Activated T-helper 1 cell treated with anti-CD3 and anti-CD28 coated beads, Interleukin-2, amount 50 U/mL, for 16 hours (primary cell): ENCODE results near the gene GCM1.
"Not testable (repeated sequence)": the region's sequence is repeated elsewhere in the genome, so short reads cannot be mapped to it uniquely, and the experiment has no call there.

Experiments
- DNase-seq, 2 donors: peaks; one replicate each; pipeline ENCODE4 v3.0.0-alpha.2; 2020; ENCODE audit warnings: low read depth in 1 of 2, low spot score in 1 of 2

The GCM1 gene, protein sequence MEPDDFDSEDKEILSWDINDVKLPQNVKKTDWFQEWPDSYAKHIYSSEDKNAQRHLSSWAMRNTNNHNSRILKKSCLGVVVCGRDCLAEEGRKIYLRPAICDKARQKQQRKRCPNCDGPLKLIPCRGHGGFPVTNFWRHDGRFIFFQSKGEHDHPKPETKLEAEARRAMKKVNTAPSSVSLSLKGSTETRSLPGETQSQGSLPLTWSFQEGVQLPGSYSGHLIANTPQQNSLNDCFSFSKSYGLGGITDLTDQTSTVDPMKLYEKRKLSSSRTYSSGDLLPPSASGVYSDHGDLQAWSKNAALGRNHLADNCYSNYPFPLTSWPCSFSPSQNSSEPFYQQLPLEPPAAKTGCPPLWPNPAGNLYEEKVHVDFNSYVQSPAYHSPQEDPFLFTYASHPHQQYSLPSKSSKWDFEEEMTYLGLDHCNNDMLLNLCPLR

DNA sequence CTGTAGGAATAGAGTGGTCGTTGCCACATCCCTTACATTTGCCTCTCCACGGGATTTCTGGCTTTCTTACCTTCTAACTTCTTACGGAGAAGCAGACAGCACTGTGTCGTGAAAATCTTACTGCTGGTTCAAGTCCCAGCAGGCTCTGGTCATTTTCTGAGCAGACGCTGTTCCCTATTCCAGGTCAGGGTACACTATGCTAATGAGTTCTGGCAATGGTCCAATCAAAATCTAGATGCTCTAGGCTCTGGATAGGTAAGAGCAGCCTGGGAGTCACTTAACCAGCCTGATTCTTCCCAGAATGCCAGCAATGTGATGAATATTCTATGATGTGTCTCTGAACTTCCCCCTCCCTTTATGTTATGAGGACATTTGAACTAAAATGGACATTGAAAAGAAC is at the start of gene GCM1:
Gene GCM1 (minus strand): TSS at position 158 of the 400 bp plus-strand sequence. CDS start 3,209 bp downstream, outside the sequence.
- DNase-seq = no peak

DNA sequence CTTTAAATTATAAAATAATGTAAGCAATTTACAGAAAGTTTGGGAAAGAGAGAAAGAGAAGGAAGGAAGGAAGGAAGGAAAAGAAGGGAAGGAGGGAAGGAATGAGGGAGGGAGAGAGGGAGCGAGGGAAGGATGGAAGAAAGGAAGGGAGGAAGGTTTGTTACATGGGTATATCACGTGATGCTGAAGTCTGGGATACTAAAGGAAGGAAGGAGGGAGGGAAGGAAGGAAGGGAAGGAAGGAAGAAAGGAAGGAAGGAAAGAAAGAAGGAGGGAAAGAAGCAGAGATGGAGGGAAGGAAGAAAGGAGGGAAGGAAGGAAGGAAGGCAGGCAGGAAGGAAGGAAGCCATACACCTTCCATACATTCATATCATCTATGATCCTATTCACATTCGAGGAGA is 48.9 kb upstream of the GCM1 start:
- no peak for DNase-seq

DNA sequence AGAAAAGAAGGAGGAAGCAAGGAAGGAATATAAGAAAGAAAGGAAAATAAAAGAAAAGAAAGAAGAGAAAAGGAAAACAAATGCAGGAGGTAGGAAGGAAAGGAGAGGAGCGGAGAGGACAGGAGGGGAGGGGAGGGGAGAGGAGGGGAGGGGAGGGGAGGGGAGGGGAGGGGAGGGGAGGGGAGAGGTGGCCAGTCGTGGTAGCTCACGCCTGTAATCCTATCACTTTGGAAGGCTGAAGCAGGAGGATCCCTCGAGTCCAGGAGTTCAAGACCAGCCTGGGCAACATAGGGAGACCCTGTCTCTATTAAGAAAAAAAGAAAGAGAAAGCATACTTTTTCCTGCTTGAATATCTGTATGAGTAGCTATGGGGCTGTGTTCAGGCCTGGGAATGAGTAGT is 46.4 kb upstream of the GCM1 start:
- DNase-seq = no peak

DNA sequence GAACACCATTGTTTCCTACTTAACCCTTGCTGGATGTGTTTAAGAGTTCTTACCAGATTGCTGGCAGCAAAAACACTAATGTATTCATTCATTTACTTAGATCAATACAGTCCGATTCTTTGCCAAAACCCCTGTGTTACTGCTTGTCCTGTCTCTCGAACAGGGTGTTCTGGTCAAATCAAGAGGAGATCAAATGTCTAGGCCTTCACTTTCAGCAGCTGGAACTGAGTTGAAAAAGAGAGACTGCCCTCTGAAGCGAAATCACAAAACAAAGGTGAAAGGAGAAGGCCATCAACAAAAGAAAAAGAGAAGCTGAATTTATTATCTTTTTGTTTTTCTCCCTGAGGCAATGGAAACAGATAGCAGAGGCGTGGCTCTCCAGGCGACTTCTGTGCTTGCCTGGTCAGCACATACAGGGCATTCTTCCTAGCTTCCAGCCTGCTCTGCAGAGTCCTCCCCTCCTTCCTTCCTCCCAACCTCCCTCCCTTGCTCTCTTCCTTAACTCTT is 44.1 kb upstream of the GCM1 start:
- no peak for DNase-seq

- DNase-seq = no peak
Observed at GRCh38 chr6:53189554-53189953, 40.9 kb upstream of the GCM1 start.

DNA sequence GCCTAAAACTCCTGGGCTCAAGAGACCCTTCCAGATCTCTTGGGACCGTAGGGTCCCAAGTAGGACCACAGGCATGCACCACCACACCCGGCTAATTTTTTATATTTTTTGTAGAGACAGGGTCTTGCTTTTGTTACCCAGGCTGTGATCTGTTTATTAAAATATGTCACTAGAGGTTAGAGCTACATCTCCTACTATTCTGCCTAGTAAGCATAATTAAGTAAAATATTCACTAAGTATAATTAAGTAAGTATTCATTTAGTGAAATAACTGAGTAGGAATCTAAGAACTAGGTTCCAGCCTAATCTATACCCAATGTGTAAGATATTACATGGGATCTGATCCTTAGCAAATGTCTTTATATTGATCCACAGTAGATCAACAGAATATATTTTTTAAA is 40.2 kb upstream of the GCM1 start:
- no peak for DNase-seq

- DNase-seq = no peak
Observed at GRCh38 chr6:53180678-53181077, 32.0 kb upstream of the GCM1 start.

DNA sequence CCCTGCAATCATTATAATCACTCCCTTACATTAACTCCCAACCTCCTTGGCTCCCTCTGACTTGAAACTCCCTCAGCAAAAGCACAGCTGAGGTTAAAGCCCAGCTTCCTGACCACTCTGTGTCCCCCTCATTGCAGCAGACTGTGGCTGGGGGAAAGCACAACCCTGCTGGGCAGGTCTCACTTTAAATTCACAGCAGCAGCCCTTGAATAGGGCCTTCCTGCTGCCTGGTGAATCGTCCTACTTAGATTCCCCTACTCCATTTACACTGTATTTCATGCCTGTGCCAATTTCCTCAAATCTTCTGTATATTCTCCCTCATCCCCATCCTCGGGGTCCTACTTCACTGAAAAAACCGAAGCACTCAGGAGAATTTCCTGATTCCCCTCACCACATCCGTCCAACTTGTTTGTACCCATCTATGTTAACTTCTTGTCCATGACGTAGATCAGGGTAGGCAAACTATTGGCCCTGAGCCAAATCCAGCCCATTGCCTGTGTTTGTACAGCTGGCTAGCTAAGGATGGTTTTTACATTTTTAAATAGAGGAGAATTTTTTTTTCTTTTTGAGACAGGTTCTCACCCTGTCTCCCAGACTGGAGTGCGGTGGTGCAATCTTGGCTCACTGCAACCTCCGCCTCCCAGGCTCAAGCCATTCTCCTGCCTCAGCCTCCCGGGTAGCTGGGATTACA is 31.5 kb upstream of the GCM1 start:
- no peak for DNase-seq

GRCh38 chr6:53178837-53179432 is 30.3 kb upstream of the GCM1 start:
- no peak for DNase-seq

DNA sequence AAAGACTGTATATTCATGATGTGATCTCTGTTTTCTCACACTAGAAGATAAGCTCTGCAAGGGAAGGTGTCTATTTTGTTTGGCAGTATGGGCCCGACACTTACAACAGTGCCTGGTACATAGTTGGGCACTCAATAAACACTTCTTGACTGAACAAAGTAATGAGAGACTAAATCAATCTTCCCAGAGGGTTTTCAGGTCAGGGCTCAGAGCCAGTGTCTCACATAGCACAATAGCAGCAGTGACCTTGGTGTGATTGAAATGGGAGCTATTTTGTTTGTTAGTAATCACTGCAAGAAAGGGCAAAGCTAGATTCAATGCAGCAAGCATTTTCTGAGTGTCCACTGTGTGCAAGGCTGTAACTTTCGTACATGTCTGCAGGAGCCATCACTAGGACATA is 26.4 kb upstream of the GCM1 start:
- DNase-seq = no peak

GRCh38 chr6:53172468-53172803 is 23.8 kb upstream of the GCM1 start:
- no peak for DNase-seq

DNA sequence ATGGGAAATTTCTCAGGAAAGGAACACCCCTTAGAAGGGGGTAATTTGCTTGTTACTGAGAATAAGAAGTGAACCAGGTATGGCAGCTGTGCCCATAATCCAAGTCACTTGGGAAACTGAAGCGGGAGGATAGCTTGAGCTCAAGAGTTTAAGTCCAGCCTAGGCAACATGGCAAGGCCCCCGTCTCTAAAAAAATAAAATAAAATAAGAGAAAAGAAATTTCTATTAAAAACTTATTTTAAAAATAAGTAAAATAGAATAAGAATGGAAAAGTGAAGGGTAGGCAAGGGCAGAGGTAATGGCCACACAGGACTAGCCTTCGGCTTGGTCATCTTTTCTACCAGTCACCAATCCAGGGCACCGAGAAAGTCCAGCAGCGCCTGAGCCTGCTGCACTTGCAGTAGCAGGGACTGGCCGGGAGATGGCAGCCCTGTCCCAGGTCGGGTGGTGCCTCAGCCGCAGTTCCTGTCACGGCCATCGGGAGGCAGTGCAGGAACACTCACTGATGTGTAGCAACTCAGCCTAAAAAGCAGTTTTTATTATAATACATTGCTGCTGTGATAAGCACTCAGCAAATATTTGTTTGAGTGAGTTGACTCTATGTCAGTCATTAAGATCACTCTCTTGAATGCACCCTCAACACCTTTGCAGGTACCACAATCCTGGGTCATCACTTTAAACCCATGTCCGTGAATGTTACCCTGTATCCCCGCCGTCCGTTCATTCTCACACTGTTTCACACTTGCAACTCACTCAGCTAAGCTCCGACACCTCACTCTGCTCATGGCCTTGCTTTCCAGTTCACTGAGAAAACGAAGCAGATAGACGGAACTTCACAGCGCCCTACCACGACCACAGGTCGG is 23.2 kb upstream of the GCM1 start:
- peak; percentile 85 to 89 for DNase-seq

DNA sequence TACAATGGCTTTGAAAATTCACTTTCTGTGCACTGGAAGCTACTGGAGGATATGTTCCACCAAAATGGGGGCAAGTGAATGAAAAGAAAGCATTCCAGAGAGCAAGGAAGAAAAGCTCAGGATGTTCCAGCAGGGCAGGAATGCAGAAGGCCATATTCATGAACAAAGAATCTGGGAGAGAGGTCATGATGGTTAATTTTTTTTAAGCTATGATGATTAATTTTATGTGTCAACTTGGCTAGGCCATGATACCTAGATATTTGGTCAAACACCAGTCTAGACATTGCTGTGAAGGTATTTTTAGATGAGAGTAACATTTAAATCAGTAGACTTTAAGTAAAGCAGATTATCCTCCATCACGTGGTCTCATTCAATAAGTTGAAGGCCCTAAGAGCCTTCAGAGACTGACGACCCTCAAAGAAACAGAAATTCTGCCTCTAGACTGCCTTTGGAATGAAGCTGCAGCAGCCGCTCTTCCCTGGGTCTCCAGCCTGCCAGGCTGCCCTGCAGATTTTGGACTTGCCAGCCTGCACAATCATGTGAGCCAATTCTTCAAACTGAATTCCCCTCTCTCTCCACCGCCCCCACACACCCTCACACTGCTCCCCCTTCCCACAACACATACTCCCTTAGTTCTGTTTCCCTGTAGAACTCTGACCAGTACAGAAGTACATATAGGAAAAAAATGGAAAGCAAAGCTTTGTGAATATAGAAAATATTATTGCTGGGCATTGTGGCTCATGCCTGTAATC is 20.1 kb upstream of the GCM1 start:
- DNase-seq = no peak

DNA sequence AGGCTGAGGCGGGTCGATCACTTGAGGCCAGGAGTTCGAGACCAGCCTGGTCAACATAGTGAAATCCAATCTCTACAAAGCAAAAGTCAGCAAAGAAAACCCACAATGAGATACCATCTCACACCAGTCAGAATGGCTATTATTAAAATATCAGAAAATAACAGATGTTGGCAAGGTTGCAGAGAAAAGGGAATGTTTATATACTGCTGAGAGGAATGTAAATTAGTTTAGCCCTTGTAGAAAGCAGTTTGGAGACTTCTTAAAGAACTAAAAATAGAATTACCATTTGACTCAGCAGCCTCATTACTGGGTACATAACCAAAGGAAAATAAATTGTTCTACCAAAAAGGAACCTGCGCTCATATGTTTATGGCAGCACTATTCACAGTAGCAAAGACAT is 16.7 kb upstream of the GCM1 start:
- DNase-seq = no peak

DNA sequence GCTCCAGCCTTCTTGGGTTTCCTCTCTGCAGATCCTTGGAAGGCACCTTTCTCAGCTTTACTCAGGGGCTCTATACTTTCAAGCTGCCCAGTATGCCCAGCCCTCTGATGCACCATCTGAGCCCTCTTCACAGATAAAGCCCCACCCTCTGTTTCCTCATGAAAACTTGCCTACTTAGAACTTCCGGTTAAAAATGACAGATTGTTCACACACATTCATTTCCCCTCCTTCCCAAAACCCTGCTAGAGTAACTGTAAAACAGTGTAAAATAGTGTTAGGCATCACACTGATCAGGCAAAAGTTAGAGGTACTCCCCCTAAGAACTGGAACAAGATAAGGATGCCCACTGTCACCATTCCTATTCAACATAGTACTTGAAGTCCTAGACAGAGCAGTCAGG is 14.0 kb upstream of the GCM1 start:
- no peak for DNase-seq

GRCh38 chr6:53161481-53162009 is 12.9 kb upstream of the GCM1 start:
- DNase-seq = no peak

DNA sequence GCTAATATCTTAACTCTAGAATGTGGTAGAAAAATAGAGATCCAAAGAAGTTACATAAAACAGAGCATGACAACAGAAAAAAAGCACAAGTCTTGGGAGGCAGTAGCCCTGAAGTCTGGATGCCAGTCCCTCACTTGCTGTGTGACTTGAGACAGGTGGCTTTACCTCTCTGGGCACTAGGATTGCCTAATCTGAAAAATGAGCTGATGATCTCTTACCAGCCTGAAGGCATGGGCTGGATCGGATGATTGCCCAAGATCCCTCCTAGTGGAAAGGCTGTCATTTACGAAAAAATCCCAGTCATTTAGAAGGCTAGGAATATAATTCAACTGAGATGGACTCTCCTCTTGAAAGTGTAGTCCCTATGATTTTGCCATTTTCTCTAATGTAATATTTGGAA is 10.9 kb upstream of the GCM1 start:
- no peak for DNase-seq

DNA sequence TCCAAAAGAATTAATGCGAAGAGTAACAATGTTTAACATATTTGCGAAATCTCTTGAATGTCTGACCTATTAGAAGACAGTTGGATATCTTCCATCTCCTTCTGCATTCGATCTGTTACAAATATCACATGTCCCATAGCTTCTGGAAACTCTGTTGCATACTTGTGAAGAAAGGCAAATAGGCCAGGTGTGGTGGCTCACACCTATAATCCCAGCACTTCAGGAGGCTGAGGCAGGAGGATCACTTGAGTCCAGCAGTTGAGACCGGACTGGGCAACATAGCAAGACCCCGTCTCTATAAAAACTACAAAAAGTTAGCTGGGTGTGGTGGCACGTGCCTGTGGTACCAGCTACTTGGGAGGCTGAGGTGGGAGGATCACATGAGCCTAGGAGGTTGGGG is 9.4 kb upstream of the GCM1 start:
- not testable (repeated sequence) for DNase-seq

DNA sequence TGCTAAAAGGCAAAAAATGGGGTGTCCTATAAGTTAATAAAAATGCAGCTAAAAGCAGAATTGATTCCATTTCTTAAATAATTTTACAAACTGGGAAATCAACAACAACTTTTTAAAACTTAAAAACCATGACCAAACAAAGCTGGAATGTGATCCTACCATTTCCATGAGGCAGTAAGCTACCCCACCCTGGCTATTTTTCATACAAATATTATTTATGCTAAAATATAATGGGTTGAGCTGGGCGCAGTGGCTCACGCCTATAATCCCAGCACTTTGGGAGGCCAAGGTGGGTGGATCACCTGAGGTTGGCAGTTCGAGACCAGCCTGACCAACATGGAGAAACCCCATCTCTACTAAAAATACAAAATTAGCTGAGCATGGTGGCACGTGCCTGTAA is 6.6 kb upstream of the GCM1 start:
- DNase-seq = not testable (repeated sequence)

DNA sequence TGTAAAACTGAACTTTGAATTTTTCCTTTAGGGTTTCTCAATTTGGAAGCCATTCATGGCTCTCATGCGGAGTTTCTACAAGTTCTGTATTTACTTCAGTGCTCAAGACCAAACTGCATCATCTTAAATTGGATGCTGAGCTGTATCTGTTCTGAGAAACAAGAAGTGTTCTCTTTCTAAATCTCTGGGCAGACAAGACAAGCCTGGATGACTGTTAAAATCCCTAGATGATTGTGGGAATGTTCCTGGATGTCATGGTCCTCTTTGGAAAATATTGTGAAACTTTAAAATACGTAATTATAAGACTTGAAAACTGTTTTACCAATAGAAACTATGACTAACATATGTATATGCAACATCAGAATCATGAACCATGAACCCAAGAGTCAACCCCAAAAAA is 6.2 kb upstream of the GCM1 start:
- no peak for DNase-seq
